PC-9 (cell line): ENCODE measurements around the gene NLRP14. TPM values are rescaled to one million over a fixed set of nuclear protein-coding genes. Genes with fewer than 3 reads are reported as not detected.

ENCODE experiments used
- BruUV-seq: library from RNA; stranded (reverse); fragments of 400-500 nt; replicated peaks from 2 replicates; lab custom pipeline; 2021; lab: Mats Ljungman, UMichigan
- CTCF ChIA-PET: fragments of 300-600 bp; sonication (Branson Sonifier 250); formaldehyde crosslinking; loops from one replicate; lab custom pipeline; 2022; ENCODE audit warnings: antibody characterized with exemption; lab: Charles Lee
- POLR2A ChIA-PET: fragments of 300-600 bp; sonication (Branson Sonifier 250); formaldehyde crosslinking; loops from one replicate; lab custom pipeline; 2022; ENCODE audit warnings: antibody characterized with exemption; ENCODE audit not compliant: unreplicated experiment; lab: Charles Lee
- DNase-seq, 2 experiments: peaks; one replicate each; pipeline versions ENCODE4 v3.0.0 to v3.0.0-alpha.2; 2015 to 2022; ENCODE audit warnings: mixed read lengths in 1 of 2
- H2AFZ ChIP-seq: fragments of 200-600 bp; sonication (generic); 2 replicates; pipeline ENCODE4 v1.8.1; 2017; ENCODE audit warnings: antibody characterized with exemption
- H3F3A ChIP-seq: fragments of 200-600 bp; sonication (generic); 2 replicates; pipeline ENCODE4 v1.8.1; 2017; ENCODE audit warnings: antibody characterized with exemption, mild to moderate bottlenecking, low read depth; ENCODE audit not compliant: insufficient read depth
- H3K27ac ChIP-seq: fragments of 200-600 bp; sonication (generic); 2 replicates; pipeline ENCODE4 v1.6.1; 2016; ENCODE audit warnings: mixed run types
- H3K27me3 ChIP-seq: fragments of 200-600 bp; sonication (generic); 2 replicates; pipeline ENCODE4 v1.6.1; 2016; ENCODE audit warnings: low read depth, mixed run types; ENCODE audit not compliant: insufficient read depth
- H3K36me3 ChIP-seq: fragments of 200-600 bp; sonication (generic); 2 replicates; pipeline ENCODE4 v1.6.1; 2016; ENCODE audit warnings: low read depth, mixed run types
- H3K4me1 ChIP-seq: fragments of 200-600 bp; sonication (generic); replicated peaks from 2 replicates; pipeline ENCODE4 v1.6.1; 2016; ENCODE audit warnings: mixed run types; ENCODE audit not compliant: insufficient read depth
- H3K4me2 ChIP-seq: fragments of 200-600 bp; sonication (generic); 2 replicates; pipeline ENCODE4 v1.6.1; 2017; ENCODE audit warnings: mixed run types
- H3K4me3 ChIP-seq: fragments of 200-600 bp; sonication (generic); 2 replicates; pipeline ENCODE4 v1.6.1; 2016; ENCODE audit warnings: mixed run types
- H3K79me2 ChIP-seq: fragments of 200-600 bp; sonication (generic); 2 replicates; pipeline ENCODE4 v1.6.1; 2017; ENCODE audit warnings: low read depth, mixed run types
- H3K9me2 ChIP-seq: fragments of 200-600 bp; sonication (generic); 2 replicates; pipeline ENCODE4 v1.8.1; 2017; ENCODE audit warnings: mild to moderate bottlenecking; ENCODE audit not compliant: insufficient read depth
- H3K9me3 ChIP-seq: fragments of 200-600 bp; sonication (generic); 2 replicates; pipeline ENCODE4 v1.8.1; 2016; ENCODE audit warnings: low read depth; ENCODE audit not compliant: insufficient read depth
- H4K20me1 ChIP-seq: fragments of 200-600 bp; sonication (generic); 2 replicates; pipeline ENCODE4 v1.8.1; 2017; ENCODE audit not compliant: insufficient read depth
- CTCF ChIP-seq: fragments of 200-600 bp; sonication (generic); conservative IDR thresholded peaks from 2 replicates; pipeline ENCODE4 v1.6.1; 2017; ENCODE audit warnings: mixed run types, antibody characterized with exemption, mild to moderate bottlenecking, moderate library complexity
- EZH2 ChIP-seq: fragments of 200-600 bp; sonication (generic); IDR thresholded peaks from 2 replicates; pipeline ENCODE4 v1.8.0; 2017; ENCODE audit warnings: antibody characterized with exemption, low read depth
- intact Hi-C: fragments of 100-400 bp; cut with micrococcal nuclease; formaldehyde crosslinking; loops from one replicate; pipeline ENCODE4 v1.10.0; 2022; ENCODE audit not compliant: unreplicated experiment
- total RNA-seq: library from RNA; stranded (reverse); gene quantifications from 2 replicates; pipeline ENCODE4 v1.2.3, GENCODE V29; 2021

NLRP14 gene
- total RNA-seq, 1 experiment from 2014 or later = not detected

DNA sequence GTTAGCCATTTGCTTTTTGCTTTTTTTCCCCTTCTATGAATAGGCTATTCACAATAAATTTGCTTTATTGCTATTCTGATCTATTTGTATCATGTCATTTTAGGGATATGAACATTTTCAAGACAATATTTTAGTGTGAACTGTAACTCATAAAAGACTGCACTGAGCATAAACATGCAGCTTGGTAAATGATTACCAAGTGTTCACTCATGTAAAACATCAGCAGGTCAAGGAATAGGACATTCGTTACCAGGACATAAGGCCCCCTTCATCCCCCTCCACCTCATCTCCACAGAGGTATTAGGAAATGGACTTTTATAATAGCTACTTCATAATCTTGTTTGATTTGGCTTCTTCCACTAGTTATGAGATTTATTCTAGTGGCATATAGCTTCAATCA, 12.4 kb downstream of the NLRP14 start:
- H4K20me1 ChIP-seq = no peaks in the 10 kb centered on the region
- no peaks in the 10 kb centered on the region for H3K4me1 ChIP-seq
- H3K27me3 ChIP-seq = no peaks in the 10 kb centered on the region
- no peak overlapping the region for H2AFZ ChIP-seq
- H3K36me3 ChIP-seq = no peaks in the 10 kb centered on the region
- POLR2A ChIA-PET = no interaction called here
- no TSS peak for BruUV-seq
- H3K4me2 ChIP-seq = no peak overlapping the region
- no peaks in the 10 kb centered on the region for H3K79me2 ChIP-seq
- no peak for DNase-seq
- no peak overlapping the region for H3K27ac ChIP-seq
- no peaks in the 10 kb centered on the region for H3F3A ChIP-seq
- no peaks in the 10 kb centered on the region for H3K9me2 ChIP-seq
- H3K9me3 ChIP-seq = no peaks in the 10 kb centered on the region
- intact Hi-C loops = no loop called here
- CTCF ChIA-PET = no interaction called here
- no peak overlapping the region for H3K4me3 ChIP-seq
- TF ChIP-seq CTCF (no peak), EZH2 (no peak)

DNA sequence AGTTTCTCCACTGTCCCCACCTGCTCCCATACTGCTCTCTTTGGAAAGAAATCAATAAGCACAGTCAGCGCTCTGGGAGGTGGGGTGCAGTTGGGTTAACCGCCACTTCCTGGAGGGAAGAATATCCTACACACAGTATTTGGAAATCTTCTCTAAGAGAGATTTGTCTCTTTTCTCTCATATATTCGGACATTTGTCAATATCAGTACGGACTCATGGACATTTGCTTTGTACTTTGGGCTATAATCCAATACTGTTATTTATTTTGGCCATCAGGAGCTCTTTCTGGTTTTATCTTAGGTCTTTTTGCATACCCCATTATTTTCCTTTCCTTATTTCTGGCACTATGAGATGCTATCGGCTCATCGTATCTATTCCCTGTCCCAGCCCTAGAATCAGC, 13.7 kb downstream of the NLRP14 start:
- H2AFZ ChIP-seq = no peak overlapping the region
- H3K4me2 ChIP-seq = no peak overlapping the region
- no peaks in the 10 kb centered on the region for H4K20me1 ChIP-seq
- no peaks in the 10 kb centered on the region for H3F3A ChIP-seq
- DNase-seq = no peak
- H3K9me3 ChIP-seq = no peaks in the 10 kb centered on the region
- H3K36me3 ChIP-seq = no peaks in the 10 kb centered on the region
- H3K9me2 ChIP-seq = no peaks in the 10 kb centered on the region
- ChIA-PET POLR2A (no interaction called here), CTCF (no interaction called here)
- H3K27me3 ChIP-seq = no peaks in the 10 kb centered on the region
- BruUV-seq = no TSS peak
- no peaks in the 10 kb centered on the region for H3K79me2 ChIP-seq
- H3K4me3 ChIP-seq = no peak overlapping the region
- H3K27ac ChIP-seq = no peak overlapping the region
- H3K4me1 ChIP-seq = no peaks in the 10 kb centered on the region
- intact Hi-C loops = no loop called here
- TF ChIP-seq EZH2 = no peak
- TF ChIP-seq CTCF = no peak

DNA sequence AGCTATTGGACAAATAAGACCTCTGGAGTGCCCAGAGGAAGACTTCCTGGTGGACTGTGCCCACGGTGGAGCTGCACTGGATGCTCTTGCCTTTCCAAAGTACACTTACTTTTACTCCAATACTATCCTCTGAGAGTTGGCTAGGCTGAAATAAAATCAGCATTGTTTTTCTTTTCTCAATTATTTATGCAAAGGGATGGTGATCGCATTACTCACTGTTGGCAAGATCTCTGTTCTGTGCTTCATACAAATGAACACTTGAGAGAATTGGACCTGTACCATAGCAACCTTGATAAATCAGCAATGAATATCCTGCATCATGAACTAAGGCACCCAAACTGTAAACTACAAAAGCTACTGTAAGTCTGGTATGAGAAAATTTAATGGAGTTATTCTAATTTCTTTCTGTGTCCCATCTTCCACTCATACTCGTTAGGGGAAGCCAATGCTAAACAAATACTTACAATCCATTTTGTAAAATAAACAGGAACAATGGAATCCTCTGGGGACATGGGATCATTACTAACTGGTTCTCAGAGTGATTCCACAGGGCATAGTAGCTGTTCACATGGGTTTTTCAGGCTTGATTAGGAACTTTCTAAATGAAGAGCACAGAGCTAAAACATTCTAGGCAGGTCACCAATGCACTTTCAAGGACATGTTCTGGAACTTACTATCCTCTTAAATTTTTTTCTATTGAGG, 26.3 kb downstream of the NLRP14 start:
- no peaks in the 10 kb centered on the region for H3F3A ChIP-seq
- no peaks in the 10 kb centered on the region for H4K20me1 ChIP-seq
- H3K9me3 ChIP-seq = no peaks in the 10 kb centered on the region
- H3K36me3 ChIP-seq = no peaks in the 10 kb centered on the region
- ChIA-PET CTCF (no interaction called here), POLR2A (no interaction called here)
- H3K27ac ChIP-seq = no peak overlapping the region
- no TSS peak for BruUV-seq
- no peak overlapping the region for H3K4me2 ChIP-seq
- H3K9me2 ChIP-seq = no peaks in the 10 kb centered on the region
- no peak overlapping the region for H3K4me3 ChIP-seq
- DNase-seq = no peak
- intact Hi-C loops = no loop called here
- H2AFZ ChIP-seq = no peak overlapping the region
- H3K79me2 ChIP-seq = no peaks in the 10 kb centered on the region
- no peaks in the 10 kb centered on the region for H3K4me1 ChIP-seq
- no peaks in the 10 kb centered on the region for H3K27me3 ChIP-seq
- no peak for TF ChIP-seq CTCF
- TF ChIP-seq EZH2 = no peak
